NOMO-1 treated with DMSO at 0.1 percent for 48 hours (cell line): ENCODE measurements around the gene SP3.

Source experiments
- DNase-seq: peaks from one replicate; lab custom pipeline; 2025; ENCODE audit not compliant: unreplicated experiment; lab: John Stamatoyannopoulos, UW

SP3 gene

DNA sequence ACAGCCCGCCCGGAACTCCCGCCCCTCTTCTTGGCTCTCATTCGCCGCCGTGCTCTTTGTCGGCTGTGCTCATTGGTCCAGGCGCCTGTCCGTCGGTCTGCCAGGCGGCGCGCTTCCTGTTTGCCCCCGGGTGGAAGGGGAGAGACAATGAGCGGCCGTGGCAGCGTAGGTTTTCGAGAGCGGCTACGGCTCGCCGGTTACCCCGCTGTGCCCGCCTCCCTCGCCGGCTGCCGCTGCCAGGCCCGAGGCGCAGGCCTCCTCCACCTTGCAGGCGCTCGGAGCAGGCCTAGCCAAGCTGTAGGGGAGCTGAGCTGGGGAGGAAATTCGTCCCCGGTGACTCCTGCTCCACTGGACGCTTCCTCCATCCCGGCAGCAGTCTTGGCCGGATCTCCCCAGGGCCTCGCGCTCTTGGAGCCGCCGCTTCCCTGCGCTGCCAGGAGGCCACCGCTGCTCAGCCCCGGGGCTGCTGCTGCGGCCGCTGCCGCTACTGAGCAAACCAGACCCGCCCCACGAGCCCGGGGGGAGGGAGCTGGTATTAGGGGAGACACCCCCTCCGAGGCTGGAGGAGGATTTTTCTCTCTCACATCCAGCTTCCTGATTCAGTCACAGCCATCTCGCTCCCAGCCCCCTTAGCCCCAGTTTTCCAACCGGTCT is at the start of gene SP3:
Gene SP3, minus strand, starts transcription at position 2 of the 654 bp plus-strand sequence. CDS start 202 bp downstream, outside the sequence.
- DNase-seq, result peak; percentile 97

GRCh38 chr2:174014699-174015070 is 49.5 kb upstream of the SP3 start:
- no peak for DNase-seq

DNA sequence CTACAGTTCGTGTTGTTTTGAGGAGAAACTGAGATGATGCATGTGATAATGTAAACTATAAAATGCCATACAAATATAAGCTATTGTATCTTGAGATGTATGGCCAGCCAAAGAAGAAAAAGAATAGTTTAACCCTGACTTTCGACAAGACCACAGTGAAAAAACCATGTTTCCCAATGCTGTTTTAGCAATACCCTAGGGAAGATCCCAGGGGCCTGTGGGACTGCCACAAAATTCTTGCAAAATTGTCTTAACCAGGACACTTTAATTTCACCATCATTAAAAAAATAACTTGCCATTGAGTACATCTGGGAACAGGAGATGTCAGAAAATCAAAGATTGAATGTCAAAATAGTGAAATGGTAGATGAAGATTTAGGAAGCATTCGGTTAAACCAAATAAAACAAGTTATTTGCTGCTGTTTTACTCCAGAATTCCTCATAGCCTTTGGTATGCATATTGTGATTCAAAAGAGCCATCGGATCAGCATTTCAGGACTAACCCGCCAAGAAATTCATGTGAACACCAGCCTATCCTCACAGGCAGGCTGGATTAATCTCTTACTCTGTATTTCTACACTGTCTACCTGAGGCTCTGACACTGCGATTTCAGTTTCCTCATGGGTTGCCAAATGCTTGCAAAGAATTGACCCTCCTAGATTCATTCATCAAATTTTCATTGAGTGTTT is 49.0 kb upstream of the SP3 start:
- DNase-seq, result no peak

GRCh38 chr2:174013315-174013751 is 48.2 kb upstream of the SP3 start:
- no peak for DNase-seq

GRCh38 chr2:174012347-174013314 is 47.5 kb upstream of the SP3 start:
- DNase-seq, result peak; percentile 56

DNA sequence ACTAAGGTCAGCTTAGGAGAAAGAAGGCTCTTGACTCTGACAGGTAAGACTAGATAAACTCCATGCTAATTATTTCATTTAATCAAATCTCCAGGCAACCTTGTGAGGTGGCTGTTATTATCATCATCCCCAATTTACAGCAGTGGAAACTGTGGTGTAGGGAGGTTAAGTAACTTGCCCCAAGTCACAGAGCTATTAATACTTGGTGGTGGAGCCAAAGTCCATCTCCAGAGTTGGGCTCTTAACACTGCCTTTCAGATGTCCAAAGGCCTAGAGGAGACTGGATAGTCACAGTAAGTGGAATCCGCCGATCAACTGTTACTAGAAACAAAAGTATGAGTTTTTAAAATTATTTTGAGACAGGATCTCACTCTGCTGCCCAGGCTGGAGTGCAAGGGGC is 46.6 kb upstream of the SP3 start:
- DNase-seq, result peak; percentile 11

GRCh38 chr2:174011173-174011572 is 46.0 kb upstream of the SP3 start:
- DNase-seq, result no peak

DNA sequence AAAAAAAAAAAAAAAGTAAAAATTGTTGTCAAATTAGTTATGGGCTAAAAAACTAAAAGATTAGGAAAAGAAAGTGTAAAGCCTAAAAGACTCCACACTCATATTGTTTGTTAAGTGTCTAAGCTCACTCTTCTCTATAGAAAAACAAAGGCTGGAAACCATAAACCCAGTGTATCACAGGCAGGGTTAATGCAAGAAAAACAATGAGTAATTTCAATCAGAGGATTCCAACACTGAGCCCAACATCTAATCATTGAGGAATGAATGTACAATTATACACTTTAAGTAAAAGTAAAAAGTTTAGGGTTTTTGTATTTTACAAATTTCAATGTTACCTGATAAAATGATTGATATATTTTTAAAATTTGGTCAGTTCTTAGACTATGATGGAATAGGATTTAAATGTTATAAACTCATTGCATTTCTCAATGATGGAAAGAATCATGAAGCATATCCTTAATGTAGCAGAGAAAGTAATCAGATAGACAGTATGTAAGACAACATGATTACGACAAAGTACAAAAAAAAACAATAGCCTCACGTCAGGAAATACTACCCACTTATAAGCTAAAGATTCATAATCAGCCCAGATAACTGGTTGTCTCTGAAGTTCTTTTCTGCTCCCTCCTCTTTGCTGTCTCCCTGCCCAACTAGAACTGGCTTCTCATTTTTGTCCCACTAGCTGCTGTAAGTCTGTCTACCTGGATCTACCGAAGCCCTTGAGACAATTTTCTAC is 44.5 kb upstream of the SP3 start:
- DNase-seq, result no peak

- no peak for DNase-seq
These were observed 43.5 kb upstream of the SP3 start for GRCh38 chr2:174008720-174009119.

- peak; percentile 42 for DNase-seq
These were observed 41.8 kb upstream of the SP3 start for GRCh38 chr2:174007010-174007409.

- no peak for DNase-seq
These were observed 40.7 kb upstream of the SP3 start for GRCh38 chr2:174005801-174006419.

- no peak for DNase-seq
These were observed 39.9 kb upstream of the SP3 start for GRCh38 chr2:174004905-174005605.

GRCh38 chr2:174003720-174004695 is 38.8 kb upstream of the SP3 start:
- no peak for DNase-seq

DNA sequence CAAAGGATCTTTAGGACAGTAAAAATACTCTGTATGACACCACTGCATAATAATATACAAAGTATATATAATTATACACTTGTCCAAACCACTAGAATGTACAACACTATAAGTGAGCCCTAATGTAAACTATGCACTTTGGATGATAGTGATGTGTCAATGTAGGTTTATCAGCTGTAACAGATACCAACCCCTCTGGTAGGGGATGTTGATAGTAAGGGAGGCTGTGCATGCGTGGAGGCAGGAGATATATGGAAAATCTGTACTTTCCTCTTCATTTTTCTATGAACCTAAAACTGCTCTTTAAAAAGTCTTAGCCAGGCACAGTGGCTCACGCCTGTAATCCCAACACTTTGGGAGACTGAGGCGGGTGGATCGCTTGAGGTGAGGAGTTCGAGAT is 37.5 kb upstream of the SP3 start:
- DNase-seq, result no peak

DNA sequence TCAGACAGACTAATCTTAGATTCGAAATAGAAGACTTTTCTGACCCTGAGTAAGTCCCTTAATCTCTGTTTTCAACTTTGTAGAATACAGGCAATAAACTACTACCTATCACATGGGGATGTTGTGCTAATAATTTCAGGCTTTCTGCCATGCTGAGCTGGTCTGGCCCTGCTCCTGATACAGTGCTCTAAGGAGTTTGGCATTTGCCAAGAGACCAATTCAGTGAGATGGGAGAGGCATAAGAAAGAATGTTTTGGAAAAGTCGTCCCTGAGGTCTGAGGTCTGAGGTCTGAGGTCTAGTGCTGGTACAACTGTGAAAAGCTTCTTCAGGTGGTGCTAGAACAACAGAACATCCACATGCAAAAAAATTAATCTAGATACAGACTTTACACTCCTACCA is 35.9 kb upstream of the SP3 start:
- DNase-seq, result no peak

DNA sequence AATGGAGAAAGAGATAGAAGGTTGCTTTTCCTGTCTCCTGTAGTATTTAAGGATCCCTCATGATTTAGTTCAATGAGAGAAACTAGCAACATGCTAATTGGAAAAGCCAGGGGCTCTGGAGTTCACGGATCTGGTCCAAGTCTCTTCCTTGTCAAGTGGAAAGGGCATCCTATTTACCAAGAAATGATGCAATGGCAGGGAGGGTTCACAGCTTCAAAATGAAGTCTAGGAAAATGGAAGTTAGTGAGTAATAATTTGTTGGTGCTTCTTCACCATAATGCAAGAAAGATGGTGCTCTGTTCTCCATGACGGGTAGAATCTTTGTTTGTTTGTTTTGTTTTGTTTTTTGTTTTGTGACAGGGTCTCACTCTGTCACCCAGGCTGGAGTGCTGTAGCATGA is 34.6 kb upstream of the SP3 start:
- no peak for DNase-seq

DNA sequence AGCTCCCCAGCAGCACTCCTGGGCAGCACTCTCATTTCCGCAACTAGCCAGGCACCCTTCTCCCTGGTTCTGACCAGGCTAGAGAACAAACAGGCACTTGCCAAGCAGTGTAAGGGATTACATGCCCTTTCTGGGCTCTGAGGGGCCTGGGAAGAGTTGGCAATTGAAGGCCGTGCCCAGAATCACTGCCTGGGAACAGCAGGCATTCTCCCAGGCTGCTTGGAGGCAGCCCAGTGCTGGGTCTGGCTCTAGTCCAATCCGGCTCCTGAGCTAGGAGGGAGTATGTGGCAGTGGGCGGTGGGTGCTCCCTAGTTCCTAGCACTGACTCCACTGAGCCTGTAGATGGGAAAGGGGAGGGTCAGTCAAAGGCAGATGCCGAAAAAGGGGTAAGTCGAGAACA is 34.1 kb upstream of the SP3 start:
- DNase-seq, result no peak

DNA sequence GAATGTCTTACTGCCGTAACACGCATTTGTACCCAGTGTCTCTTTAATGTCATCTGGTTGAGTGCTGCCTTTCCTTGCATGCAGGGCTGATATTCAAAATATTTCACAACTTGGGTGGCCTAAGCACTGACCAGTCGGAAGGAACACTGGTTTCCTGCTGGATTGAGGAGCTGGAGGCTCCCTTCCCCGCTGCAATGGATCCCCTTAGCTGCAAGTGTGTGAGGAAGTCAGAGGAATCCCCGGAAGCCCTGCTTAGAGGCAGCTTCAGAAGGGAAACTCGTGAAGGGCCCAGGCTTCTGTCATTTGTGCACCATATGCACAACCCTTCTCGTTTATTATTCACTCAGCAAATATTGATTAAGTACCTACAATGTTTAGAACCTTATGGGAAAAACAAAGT is 33.2 kb upstream of the SP3 start:
- no peak for DNase-seq

GRCh38 chr2:173997753-173998152 is 32.6 kb upstream of the SP3 start:
- no peak for DNase-seq
